T-helper 17 cell (primary cell): ENCODE results near the gene SMARCB1. TPM values are rescaled to one million over a fixed set of nuclear protein-coding genes. Genes with fewer than 3 reads are reported as not detected.

Experiments
- ATAC-seq: fragments of 150-1000 bp; cut with Tn5 transposase; 2 replicates; pipeline ENCODE4 v1.10.0; 2021; ENCODE audit warnings: mild to moderate bottlenecking, moderate library complexity
- DNase-seq, 3 donors: peaks; one replicate each; pipeline versions ENCODE4 v3.0.0 to v3.0.0-alpha.2; 2020 to 2021
- H3K9me3 ChIP-seq: one replicate; pipeline ENCODE4 v1.7.0; 2013; ENCODE audit warnings: low read length, mild to moderate bottlenecking; ENCODE audit not compliant: control insufficient read depth, poor library complexity, severe bottlenecking
- H3K27ac Mint-ChIP-seq: one replicate; pipeline ENCODE4 v1.8.0; 2022; ENCODE audit warnings: mild to moderate bottlenecking, moderate library complexity, mixed read lengths
- H3K27me3 Mint-ChIP-seq: one replicate; pipeline ENCODE4 v1.8.0; 2022; ENCODE audit warnings: mixed read lengths
- H3K36me3 Mint-ChIP-seq: one replicate; pipeline ENCODE4 v1.8.0; 2022; ENCODE audit warnings: low read depth, mixed read lengths
- H3K4me1 Mint-ChIP-seq: one replicate; pipeline ENCODE4 v1.8.0; 2022; ENCODE audit warnings: mild to moderate bottlenecking, mixed read lengths
- H3K4me3 Mint-ChIP-seq: one replicate; pipeline ENCODE4 v1.8.0; 2022; ENCODE audit warnings: mild to moderate bottlenecking, moderate library complexity, mixed read lengths
- total RNA-seq, 4 donors: library from RNA in 2 of 4; stranded (reverse) in 2 of 4; gene quantifications; one replicate each; pipeline ENCODE4 v1.2.3 and lab custom pipeline; 2022 to 2026

The SMARCB1 gene
- total RNA-seq, 2 donors from 2014 or later: 45.0 to 53.6 TPM

GRCh38 chr22:23874871-23875270 is 88.1 kb downstream of the SMARCB1 start:
- ATAC-seq (no peak), DNase-seq (no peak)
- Mint-ChIP-seq H3K27me3 (no peaks in the 10 kb centered on the region), H3K36me3 (peaks cover 2% of the 10 kb centered on the region), H3K4me3 (no peak overlapping the region), H3K4me1 (peaks cover 2% of the 10 kb centered on the region), H3K27ac (no peak overlapping the region)
- no peaks in the 10 kb centered on the region for H3K9me3 ChIP-seq

GRCh38 chr22:23875801-23876200 is 89.0 kb downstream of the SMARCB1 start:
- Mint-ChIP-seq H3K4me1 (peaks cover 2% of the 10 kb centered on the region), H3K27me3 (no peaks in the 10 kb centered on the region), H3K4me3 (no peak overlapping the region), H3K27ac (no peak overlapping the region), H3K36me3 (peaks cover 4% of the 10 kb centered on the region)
- ATAC-seq (no peak), DNase-seq (no peak)
- no peaks in the 10 kb centered on the region for H3K9me3 ChIP-seq

- ATAC-seq (no peak), DNase-seq (no peak)
- H3K36me3 Mint-ChIP-seq: peaks cover 13% of the 10 kb centered on the region
- H3K27ac Mint-ChIP-seq: no peak overlapping the region
- no peak overlapping the region for H3K4me3 Mint-ChIP-seq
- H3K4me1 Mint-ChIP-seq: peaks cover 7% of the 10 kb centered on the region
- H3K27me3 Mint-ChIP-seq: no peaks in the 10 kb centered on the region
- H3K9me3 ChIP-seq: no peaks in the 10 kb centered on the region
Observed at GRCh38 chr22:23877566-23877965, 90.8 kb downstream of the SMARCB1 start.

GRCh38 chr22:23878219-23878618 is 91.5 kb downstream of the SMARCB1 start:
- H3K4me3 Mint-ChIP-seq: no peak overlapping the region

GRCh38 chr22:23882370-23882769 is 95.6 kb downstream of the SMARCB1 start:
- Mint-ChIP-seq H3K36me3 (peaks cover 13% of the 10 kb centered on the region), H3K4me1 (peaks cover 5% of the 10 kb centered on the region), H3K4me3 (no peak overlapping the region), H3K27me3 (no peaks in the 10 kb centered on the region), H3K27ac (no peak overlapping the region)
- ATAC-seq (no peak), DNase-seq (no peak)
- no peaks in the 10 kb centered on the region for H3K9me3 ChIP-seq

More at GRCh38 chr22:23878219-23878618, 91.5 kb downstream of the SMARCB1 start:
- Mint-ChIP-seq H3K4me1 (peaks cover 7% of the 10 kb centered on the region), H3K36me3 (peaks cover 13% of the 10 kb centered on the region), H3K27ac (no peak overlapping the region), H3K27me3 (no peaks in the 10 kb centered on the region)
- DNase-seq (no peak), ATAC-seq (no peak)
- H3K9me3 ChIP-seq: no peaks in the 10 kb centered on the region

- ATAC-seq (no peak), DNase-seq (no peak)
- Mint-ChIP-seq H3K27ac (no peak overlapping the region), H3K27me3 (no peaks in the 10 kb centered on the region), H3K4me3 (no peak overlapping the region), H3K4me1 (peaks cover 5% of the 10 kb centered on the region), H3K36me3 (peaks cover 13% of the 10 kb centered on the region)
- no peaks in the 10 kb centered on the region for H3K9me3 ChIP-seq
Observed at GRCh38 chr22:23883658-23884057, 96.9 kb downstream of the SMARCB1 start.

GRCh38 chr22:23884140-23884539 is 97.4 kb downstream of the SMARCB1 start:
- no peak for DNase-seq
- no peak overlapping the region for H3K27ac Mint-ChIP-seq

More at GRCh38 chr22:23884140-23884539, 97.4 kb downstream of the SMARCB1 start:
- no peak for ATAC-seq
- H3K9me3 ChIP-seq: no peaks in the 10 kb centered on the region
- no peaks in the 10 kb centered on the region for H3K27me3 Mint-ChIP-seq
- peaks cover 13% of the 10 kb centered on the region for H3K36me3 Mint-ChIP-seq
- no peak overlapping the region for H3K4me3 Mint-ChIP-seq
- H3K4me1 Mint-ChIP-seq: peaks cover 5% of the 10 kb centered on the region

Other genes starting within 250 kb of the SMARCB1 start
- not detected for gene IGLL1, start 206.7 kb upstream of the SMARCB1 start, total RNA-seq
- 1 to 10 TPM in 1 of 2 donors, under 1 TPM in 1; 0.42 to 2.5 TPM for gene DRICH1, start 154.6 kb upstream of the SMARCB1 start, total RNA-seq
- gene RGL4, start 96.0 kb upstream of the SMARCB1 start, total RNA-seq: 10 to 100 TPM; 16.0 to 20.2 TPM
- 1 to 10 TPM; 1.8 to 1.9 TPM for gene ZNF70, start 35.9 kb upstream of the SMARCB1 start, total RNA-seq
- 1 to 10 TPM in 1 of 2 donors, not detected in 1; 4.4 TPM for gene VPREB3, start 32.5 kb upstream of the SMARCB1 start, total RNA-seq
- under 1 TPM; 0.30 to 0.81 TPM for gene C22orf15, start 24.0 kb upstream of the SMARCB1 start, total RNA-seq
- 10 to 100 TPM; 31.6 to 44.0 TPM for gene CHCHD10, start 19.0 kb upstream of the SMARCB1 start, total RNA-seq
- gene MMP11, start 14.1 kb upstream of the SMARCB1 start, total RNA-seq: 1 to 10 TPM in 1 of 2 donors, under 1 TPM in 1; 0.76 to 1.2 TPM
- 1 to 10 TPM; 2.7 to 3.6 TPM for gene DERL3, start 52.0 kb downstream of the SMARCB1 start, total RNA-seq
- gene SLC2A11, start 70.9 kb downstream of the SMARCB1 start, total RNA-seq: 10 to 100 TPM in 1 of 2 donors, 1 to 10 TPM in 1; 9.8 to 11.9 TPM
- gene MIF, start 107.4 kb downstream of the SMARCB1 start, total RNA-seq: 100 to 1,000 TPM; 219 to 223 TPM
- gene GSTT2B, start 174.2 kb downstream of the SMARCB1 start, total RNA-seq: not detected
- gene DDTL, start 179.9 kb downstream of the SMARCB1 start, total RNA-seq: 1 to 10 TPM; 2.4 to 3.5 TPM
- 10 to 100 TPM; 69.4 to 74.2 TPM for gene DDT, start 187.5 kb downstream of the SMARCB1 start, total RNA-seq
- not detected for gene GSTT2, start 193.2 kb downstream of the SMARCB1 start, total RNA-seq
- gene GSTT4, start 218.5 kb downstream of the SMARCB1 start, total RNA-seq: not detected
- 100 to 1,000 TPM; 112 to 126 TPM for gene CABIN1, start 224.3 kb downstream of the SMARCB1 start, total RNA-seq